Measurements from ENCODE around the gene FAM83F.

The FAM83F gene

GRCh38 chr22:40037320-40037719, 42.6 kb downstream of the FAM83F start:
- no peak for DNase-seq

GRCh38 chr22:40039482-40040115, 44.8 kb downstream of the FAM83F start:
- DNase-seq, result no peak

GRCh38 chr22:40040927-40041326, 46.2 kb downstream of the FAM83F start:
- peak; percentile 77 for DNase-seq

DNA sequence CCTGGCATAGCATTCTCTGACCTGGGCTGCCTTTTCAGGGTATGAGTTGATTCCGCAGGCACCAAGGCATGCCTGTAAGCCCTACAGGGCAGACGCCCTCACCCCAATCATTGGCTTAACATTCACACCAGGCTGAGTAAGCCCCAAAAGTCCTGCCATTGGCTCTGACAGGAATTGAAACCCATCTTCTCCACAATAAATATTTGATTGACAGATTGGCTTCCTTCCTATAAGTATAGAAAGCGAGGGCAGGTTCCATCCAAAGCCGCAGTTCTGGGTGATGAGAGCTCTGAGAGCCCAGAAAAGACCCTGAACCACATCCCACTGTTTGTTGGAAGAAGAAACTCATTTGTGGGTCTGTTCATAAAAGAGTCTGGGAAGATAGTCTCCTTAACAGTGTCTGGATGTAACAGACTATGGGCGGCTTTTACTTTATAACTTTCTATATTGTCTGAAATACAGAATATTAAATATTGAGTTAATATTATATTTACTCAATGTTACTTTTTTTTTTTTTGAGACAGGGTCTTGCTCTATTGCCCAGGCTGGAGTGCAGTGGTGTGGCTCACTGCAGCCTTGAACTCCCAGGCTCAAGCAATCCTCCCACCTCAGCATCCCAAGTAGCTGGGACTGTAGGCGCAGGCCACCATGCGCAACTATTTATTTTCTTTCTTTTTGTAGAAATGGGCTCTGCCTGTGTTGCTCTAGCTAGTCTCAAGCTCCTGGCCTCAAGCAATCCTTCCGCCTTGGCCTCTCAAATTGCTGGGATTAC, 46.8 kb downstream of the FAM83F start:
- no peak for DNase-seq

DNA sequence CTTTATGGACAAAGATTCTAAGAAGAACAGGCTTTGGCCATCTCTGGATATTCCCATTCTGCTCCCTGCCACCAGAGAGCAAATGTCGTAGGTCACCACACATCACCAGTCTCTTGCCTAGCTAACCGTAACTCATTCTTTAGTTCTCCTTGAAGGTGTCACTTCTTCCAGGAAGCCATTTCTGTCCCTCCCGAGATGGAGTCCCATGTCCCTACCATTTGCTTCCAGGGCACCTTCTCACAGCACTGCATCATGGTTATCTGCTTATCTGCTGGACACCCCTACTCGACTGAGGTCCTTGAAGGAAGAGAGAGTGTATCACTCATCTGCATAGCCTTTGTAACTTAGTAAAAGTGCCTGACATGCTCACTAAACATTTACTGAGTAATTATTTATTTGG, 47.6 kb downstream of the FAM83F start:
- no peak for DNase-seq

DNA sequence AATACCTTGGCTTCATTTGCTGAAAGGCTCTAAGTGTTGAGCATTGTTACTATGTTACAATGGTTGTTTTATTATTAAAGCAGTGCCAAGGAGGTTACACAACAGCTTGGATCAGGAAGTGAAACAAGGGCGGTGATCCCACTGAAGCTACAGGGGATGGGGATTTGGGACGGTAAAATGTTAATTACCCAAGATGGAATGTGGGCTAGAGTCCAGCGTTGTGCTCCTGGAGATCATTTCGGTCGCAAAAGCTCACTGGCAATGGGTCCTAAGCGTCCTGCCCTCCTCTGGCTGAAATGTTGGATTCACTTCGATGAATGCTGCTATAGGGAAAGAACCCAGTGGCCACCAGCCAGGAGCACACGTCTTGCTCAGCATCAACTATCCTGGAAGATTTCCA, 48.3 kb downstream of the FAM83F start:
- DNase-seq, result no peak

DNA sequence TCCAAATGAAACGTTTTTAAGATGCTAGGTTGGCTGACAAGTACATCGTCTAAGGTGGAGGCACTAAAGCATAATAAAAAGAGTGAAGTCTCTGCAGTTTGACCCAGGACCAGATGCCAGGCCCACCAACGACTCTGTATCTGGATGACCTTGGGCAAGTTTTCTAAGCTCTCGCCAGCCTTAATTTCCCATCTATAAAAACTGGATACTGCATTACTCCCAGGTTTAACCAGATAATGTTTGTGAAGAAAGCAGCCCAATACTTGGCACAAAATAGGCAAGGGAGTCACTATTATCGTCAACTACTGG, 49.0 kb downstream of the FAM83F start:
- DNase-seq, result no peak

GRCh38 chr22:40044102-40044869, 49.5 kb downstream of the FAM83F start:
- DNase-seq, result peak; percentile 99

DNA sequence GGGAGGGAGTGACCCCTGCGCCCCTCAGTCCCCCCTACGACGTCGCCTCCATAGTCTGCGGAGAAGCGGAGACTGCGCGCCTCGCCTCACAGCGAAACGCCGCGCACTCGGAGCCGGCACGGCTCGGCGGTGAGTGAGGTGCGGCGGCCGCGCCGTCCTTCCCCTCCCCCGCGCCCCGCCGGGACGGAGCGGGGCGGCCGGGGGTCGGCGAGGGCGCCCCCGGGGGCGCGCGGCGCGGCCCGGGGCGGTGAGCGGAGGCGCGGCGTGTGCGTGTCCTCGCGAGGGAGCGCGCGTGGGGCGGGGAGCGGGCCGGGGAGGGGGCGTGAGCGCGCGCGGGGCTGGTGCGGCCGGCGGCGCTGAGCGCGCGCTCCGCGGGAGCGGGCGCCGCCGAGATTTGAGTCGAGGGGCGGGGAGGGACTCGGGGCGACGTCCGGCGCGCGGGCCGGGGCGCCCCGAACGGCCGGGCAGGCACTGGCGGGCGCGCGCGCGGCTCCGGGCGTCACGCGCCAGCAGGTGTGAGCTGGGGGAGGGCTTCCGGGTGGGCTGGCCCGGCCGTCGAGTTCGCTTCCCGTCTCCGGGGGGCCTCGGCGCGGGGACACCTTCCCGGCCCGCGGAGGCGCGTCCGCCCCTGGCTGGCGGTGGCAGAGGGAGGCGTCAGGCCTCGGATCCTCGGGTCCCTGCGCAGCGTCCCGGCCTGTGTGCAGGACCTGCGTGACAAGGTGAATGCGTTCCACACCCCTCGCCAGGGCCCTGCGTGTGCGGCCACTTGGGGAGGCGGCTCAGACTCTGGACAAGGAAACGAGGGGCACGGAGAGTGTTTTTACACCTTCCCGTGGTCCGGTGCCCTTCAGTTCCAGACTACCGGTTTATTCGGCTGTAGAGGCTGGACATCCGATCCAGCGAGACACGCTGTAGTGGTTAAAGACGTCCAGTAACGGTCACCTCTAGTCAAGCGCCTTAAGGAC, 50.4 kb downstream of the FAM83F start:
- DNase-seq, result no peak

DNA sequence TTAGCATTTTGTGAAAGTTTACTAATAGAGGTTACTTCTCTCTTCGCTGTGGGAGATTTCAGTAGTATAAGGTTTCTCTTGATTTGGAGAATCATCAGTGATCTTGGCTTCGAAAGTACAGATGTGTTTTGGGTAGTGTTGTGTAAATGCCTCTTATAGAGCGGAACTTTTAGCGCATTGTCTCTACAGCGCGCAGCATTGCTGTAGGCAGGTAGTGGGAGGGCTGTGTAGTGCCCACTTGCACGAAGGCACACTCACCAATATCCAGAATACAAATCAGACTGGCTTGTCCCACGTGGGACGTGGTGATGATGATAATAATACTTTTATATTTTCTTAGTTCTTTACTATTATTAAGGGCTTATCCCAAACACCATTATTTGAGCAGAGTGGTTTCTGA, 51.4 kb downstream of the FAM83F start:
- no peak for DNase-seq

DNA sequence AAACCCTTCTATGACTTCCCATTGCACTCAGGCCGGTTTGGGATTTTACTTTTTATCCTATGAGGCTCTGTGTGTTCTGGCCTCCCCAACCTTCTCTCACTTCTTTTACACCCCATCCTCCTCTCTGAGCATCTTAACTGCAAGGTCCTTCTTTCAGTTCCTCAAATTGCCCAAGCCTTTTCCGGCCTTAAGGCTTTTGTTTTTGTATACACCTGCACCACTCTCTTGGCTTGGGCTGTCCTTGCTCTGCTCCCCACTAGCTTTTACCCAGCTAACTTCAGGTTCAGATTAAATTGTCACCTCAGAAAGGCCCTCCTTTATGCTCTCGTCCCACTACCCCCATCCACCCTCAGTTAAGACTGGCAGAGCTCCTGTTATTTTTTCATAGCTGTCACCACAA, 55.5 kb downstream of the FAM83F start:
- DNase-seq, result no peak

GRCh38 chr22:40051322-40051721, 56.6 kb downstream of the FAM83F start:
- no peak for DNase-seq

DNA sequence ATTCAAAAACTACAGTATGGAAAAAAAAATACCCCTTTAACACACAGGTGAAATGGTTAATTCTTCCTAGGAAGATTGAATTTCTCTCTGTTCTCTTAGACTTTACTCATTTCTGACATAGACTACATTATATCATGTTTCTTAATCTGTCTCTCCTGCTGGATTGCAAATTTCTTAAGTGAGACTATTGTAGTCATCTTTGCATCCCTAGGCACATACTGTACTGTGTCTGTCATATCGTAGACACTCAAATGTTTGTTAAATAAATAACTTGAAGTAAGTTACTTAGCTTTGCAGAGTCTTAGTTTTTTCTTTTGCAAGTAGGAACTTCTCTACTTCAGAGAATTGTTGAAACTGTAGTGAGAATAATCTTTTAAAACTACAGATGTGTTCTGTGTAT, 58.7 kb downstream of the FAM83F start:
- no peak for DNase-seq

GRCh38 chr22:40054486-40054885, 59.7 kb downstream of the FAM83F start:
- no peak for DNase-seq

GRCh38 chr22:40055143-40055883, 60.6 kb downstream of the FAM83F start:
- no peak for DNase-seq

DNA sequence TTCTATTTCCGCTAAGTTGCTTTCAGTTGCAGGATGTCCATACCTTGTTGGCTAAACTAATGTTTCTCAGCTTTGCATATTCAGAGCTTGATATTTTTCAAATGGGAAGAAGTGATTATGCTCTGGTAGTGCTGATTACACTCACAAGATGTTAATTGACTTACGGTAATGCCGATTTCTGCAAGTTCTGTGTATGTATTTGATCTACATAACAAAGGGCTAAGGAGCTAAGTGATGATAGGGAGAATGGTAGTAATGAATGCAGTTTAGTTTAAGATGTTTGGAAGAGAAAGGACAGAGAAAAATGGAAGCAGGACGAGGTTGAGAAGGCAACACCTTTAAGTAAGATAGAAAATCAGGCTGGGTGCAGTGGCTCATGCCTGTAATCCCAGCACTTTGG, 61.4 kb downstream of the FAM83F start:
- DNase-seq, result no peak

DNA sequence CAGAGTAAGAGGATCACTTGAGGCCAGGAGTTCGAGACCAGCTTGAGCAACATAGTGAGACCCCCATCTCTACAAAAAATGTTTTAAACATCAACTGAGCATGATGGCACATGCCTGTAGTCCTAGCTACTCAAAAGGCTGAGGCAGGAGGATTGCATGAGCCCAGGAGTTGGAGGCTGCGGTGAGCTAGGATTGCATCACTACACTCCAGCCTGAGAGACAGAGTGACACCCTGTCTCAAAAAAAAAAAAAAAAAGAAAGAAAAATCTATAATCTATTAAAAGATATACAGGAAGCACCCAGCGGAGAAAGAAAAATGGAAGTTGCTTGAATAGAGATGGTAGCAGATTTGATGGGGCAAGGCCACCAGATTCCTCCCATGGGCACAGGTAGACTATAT, 61.8 kb downstream of the FAM83F start:
- no peak for DNase-seq

- DNase-seq, result no peak
Observed at GRCh38 chr22:40057652-40058051, 62.9 kb downstream of the FAM83F start.

GRCh38 chr22:40058265-40058664, 63.5 kb downstream of the FAM83F start:
- no peak for DNase-seq

DNA sequence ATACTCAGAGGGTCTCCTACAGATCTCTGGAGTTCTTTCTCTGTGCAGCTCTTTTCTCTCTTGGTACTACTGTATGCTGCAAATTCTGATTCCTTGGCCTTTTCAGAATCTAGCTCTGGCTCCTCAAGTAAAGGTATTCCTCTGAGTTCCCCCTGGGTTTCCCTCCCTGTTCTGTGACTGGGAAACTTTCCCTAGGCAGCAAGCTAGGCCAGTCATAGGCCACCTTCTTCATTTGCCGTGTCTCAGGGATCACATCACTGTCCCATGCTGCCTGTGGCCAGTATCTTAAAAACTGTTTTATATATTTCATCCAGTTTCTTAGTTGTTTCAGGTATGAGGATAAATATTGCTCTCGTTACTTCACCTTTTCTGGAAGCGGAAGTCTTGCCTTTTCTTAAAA, 71.2 kb downstream of the FAM83F start:
- DNase-seq, result no peak

DNA sequence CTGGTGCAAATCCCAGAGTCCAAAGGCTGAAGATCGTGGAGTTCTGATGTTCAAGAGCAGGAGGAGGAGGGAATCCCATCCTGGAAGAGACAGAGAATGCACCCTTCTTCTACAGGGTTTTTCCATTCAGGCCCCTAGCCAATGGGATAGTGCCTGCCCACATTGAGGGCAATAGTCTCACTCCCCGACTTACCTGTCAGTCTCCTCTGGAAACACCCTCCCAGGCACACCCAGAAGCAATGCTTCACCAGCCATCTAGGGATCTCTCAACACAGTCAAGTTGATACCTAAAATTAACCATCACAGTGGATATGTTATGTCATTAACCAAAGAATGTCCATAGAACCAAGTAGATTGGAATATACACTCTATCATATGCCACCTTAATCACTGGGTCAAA, 72.9 kb downstream of the FAM83F start:
- DNase-seq, result no peak

DNA sequence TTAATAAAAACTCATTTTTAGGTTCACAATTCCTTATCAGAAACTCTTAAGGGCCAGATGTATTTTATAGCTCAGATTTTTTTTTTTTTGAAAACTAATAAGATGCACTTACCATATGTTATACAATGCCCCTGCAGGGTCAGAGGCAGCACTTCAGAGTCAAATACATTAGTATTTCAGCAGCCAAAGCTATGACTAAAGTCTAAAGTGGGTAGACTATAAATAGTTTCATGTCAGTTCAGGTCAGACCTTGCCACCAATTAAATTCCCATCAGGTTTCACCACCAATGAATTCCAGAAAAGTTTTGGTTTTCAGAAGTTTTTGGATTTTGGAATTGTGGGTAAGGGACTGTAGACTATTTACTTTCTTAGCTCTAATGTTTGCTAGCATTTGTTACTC, 75.9 kb downstream of the FAM83F start:
- peak; percentile 32 for DNase-seq
